Mucosa of stomach (tissue), 1 donor: ENCODE measurements around the gene TTYH2.

ENCODE experiments used
- H3K27me3 ChIP-seq: one replicate; pipeline ENCODE4 v1.7.0; 2013; ENCODE audit warnings: mild to moderate bottlenecking, low read length; ENCODE audit not compliant: control insufficient read depth, insufficient read depth
- H3K36me3 ChIP-seq: one replicate; pipeline ENCODE4 v1.7.0; 2013; ENCODE audit warnings: low read length; ENCODE audit not compliant: control insufficient read depth, insufficient read depth
- H3K4me1 ChIP-seq: one replicate; pipeline ENCODE4 v1.7.0; 2013; ENCODE audit warnings: mild to moderate bottlenecking, low read length; ENCODE audit not compliant: control insufficient read depth, insufficient read depth
- H3K4me3 ChIP-seq: one replicate; pipeline ENCODE4 v1.7.0; 2013; ENCODE audit warnings: low read length
- H3K9ac ChIP-seq: one replicate; pipeline ENCODE4 v1.7.0; 2013; ENCODE audit warnings: mild to moderate bottlenecking, low read length, moderate library complexity
- H3K9me3 ChIP-seq: one replicate; pipeline ENCODE4 v1.7.0; 2013; ENCODE audit warnings: mild to moderate bottlenecking, low read length, moderate library complexity; ENCODE audit not compliant: control insufficient read depth
- donor health status: Pancreatic carcinoma.

Gene TTYH2

DNA sequence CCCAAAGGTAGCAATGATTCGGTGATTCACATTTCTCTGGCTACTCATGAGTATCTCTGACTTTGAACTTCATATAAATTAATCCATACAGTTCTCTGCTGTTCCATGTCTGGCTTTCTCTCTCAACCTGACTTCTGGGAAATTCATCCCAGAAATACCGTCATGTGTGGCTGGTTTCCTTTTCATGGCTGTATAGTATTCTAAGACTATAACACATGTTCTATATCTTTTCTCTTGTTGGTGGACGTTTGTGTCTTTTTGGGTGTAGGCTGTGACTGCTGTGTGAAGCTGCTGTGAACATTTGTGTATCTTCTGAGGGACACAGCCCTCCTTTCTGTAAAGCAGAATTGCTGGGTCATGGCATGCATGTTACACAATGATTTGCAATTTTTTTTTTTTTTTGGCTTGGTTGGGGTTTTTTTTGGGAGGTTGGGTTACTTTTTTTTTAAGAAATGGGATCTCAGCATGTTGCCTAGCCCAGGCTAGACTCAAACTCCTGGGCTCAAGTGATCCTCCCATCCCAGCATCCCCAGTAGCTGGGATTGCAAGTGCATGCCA lies 6.3 kb downstream of the TTYH2 start:
- H3K4me3 ChIP-seq = no peak overlapping the region
- peaks cover 2% of the 10 kb centered on the region for H3K27me3 ChIP-seq
- H3K9me3 ChIP-seq = no peaks in the 10 kb centered on the region
- H3K4me1 ChIP-seq = no peaks in the 10 kb centered on the region
- no peaks in the 10 kb centered on the region for H3K36me3 ChIP-seq
- H3K9ac ChIP-seq = no peak overlapping the region

DNA sequence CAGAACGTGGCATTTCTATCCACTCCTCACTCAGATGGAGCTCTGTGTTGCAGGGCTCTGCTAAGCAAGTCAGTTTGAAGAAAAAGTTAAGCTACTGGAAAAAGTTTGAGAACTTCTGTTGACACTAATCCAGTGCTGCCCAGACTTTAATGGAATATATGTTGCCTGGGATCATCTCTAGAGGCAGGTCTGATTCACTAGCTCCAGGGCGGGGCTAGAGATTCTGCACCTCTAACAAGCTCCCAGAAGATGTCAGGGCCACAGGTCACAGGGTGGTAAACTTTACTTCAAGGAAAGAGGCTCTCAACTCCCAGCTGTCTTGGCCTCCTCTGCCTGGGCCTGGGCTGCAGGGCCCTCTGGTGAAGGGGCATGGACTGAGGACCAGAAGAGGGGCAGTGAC lies 6.8 kb downstream of the TTYH2 start:
- no peak overlapping the region for H3K4me3 ChIP-seq
- no peaks in the 10 kb centered on the region for H3K4me1 ChIP-seq
- no peaks in the 10 kb centered on the region for H3K9me3 ChIP-seq
- H3K9ac ChIP-seq = no peak overlapping the region
- no peaks in the 10 kb centered on the region for H3K27me3 ChIP-seq
- no peaks in the 10 kb centered on the region for H3K36me3 ChIP-seq

DNA sequence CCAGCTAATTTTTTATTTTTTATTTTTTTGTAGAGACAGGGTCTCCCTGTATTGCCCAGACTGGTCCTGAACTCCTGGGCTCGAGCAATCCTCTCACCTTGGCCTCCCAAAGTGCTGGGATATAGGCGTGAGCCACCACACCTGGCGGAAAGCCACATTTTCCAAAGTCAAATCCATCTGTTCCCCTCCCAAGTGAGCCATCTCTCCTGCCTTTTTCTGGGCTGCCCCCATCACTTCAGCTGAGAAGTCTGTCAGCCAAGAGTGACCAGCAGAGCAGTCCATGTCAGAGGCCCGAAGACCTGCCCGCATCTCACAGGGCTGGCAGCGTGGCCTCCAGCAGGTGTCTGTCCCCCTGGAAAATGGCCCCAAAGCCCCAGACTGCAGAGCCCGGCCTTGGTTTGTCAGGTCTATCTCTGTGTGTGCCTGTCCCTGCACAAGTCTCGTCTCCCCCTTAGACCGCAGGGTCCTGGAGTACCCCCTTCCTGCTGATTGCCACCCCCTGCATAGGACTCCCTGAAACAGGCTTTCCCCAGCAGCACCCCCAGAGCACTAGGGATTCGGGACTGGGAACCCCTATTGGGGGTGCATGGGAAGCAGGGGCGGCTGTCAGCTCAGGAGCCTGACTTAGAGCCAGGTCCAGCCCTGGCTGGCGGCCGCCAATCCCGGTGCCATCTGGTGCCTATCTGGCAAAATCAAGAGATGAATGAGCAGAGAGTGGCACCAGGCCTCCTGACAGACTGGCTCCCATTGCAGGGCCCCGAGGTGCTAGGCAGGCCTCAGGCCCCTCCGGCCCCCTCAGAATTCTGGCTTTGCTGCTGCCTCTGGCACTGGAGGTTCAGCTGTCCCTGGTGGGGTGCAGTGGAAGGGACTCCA lies 7.8 kb downstream of the TTYH2 start:
- Histone ChIP-seq H3K4me3 (no peak overlapping the region), H3K9ac (no peak overlapping the region), H3K9me3 (no peaks in the 10 kb centered on the region), H3K27me3 (no peaks in the 10 kb centered on the region), H3K36me3 (no peaks in the 10 kb centered on the region), H3K4me1 (no peaks in the 10 kb centered on the region)

DNA sequence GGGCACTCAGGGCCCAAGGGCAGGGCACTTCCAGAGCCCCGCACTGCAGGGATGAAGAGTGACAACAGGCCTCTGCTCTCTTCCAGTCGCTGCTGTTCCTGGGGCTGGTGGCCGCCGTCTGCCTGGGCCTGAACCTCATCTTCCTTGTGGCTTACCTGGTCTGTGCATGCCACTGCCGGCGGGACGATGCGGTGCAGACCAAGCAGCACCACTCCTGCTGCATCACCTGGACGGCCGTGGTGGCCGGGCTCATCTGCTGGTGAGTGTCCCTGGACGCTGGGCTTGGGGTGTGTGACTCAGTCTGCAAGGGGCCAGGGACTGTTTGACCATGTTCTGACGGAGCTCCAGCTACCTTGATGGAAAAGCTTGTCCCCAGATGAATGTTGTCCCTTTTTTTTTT lies 9.0 kb downstream of the TTYH2 start:
- H3K9me3 ChIP-seq = no peaks in the 10 kb centered on the region
- H3K27me3 ChIP-seq = no peaks in the 10 kb centered on the region
- H3K4me1 ChIP-seq = no peaks in the 10 kb centered on the region
- H3K4me3 ChIP-seq = no peak overlapping the region
- H3K9ac ChIP-seq = no peak overlapping the region
- H3K36me3 ChIP-seq = no peaks in the 10 kb centered on the region

DNA sequence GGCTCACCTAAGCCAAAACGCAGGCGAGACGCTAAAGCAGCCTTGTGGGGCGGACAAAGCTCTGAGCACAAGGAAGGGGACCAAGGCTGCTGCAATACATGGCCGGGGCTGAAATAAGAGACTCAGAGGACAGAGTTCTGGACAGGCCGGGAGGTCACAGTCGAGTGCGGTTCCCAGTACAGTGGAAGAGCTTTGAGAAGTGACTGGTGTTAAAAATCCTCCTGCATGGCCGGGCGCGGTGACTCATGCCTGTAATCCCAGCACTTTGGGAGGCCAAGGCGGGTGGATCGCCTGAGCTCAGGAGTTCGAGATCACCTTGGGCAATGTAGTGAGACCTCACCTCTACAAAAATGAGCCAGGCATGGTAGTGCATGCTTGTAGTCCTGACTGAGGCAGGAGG lies 10.5 kb downstream of the TTYH2 start:
- Histone ChIP-seq H3K4me1 (no peaks in the 10 kb centered on the region), H3K36me3 (no peaks in the 10 kb centered on the region), H3K9me3 (no peaks in the 10 kb centered on the region), H3K27me3 (no peaks in the 10 kb centered on the region), H3K9ac (no peak overlapping the region), H3K4me3 (no peak overlapping the region)

DNA sequence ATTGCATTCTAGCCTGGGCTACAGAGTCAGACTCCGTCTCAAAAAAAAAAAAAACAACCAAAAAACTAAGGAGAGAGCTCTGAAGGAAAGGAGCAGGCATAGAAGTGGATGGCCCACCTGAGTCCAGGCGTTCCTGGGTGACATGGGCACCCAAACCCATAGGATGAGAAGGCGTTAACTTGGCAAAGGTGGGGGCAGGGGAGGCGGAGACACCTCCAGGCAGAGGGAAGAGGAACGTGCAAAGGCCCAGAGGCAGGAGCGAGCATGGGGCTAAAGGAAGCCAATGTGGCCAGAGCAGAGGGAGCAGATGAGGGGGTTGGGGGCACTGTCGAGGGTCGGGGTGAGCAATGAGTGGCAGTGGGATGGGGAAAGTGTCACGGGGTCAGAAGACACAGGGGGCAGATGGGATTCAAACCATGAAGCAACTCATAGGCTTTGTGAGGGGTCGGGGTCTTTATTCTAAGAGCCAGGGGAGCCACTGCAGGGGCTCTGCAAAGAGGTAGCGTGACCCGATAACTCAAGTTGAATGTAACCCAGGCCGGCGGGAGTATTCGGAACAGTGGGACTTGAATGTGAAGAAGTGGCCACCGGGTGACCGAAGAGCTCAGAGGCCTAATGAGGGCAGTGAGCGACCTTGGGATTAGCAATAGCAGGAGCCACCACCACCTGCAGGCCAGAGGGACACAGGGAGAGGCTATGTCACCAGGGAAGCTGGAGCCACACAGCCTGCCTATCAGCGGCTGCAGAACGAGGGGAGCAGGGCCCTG lies 11.8 kb downstream of the TTYH2 start:
- Histone ChIP-seq H3K27me3 (no peaks in the 10 kb centered on the region), H3K9me3 (no peaks in the 10 kb centered on the region), H3K4me1 (no peaks in the 10 kb centered on the region), H3K4me3 (no peak overlapping the region), H3K36me3 (no peaks in the 10 kb centered on the region), H3K9ac (no peak overlapping the region)

DNA sequence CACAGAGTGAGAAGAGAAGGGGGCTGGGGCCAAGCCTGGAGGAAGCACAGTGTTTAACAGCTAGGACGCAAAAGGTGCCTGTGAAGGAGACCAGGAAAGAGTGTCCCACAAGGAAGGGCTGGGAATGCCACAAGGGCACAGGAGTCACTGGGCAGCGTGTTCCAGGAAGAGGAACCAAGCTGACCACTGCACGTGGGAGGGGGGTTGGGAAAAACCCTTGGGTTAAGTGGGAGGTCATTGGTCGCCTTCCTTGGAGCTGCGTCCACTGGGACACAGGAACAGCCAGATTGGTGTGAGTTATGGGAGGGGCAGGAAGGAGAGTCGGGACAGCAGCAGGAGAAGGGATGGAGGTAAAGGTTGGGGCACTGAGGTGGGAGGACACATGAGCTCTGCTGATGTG lies 12.9 kb downstream of the TTYH2 start:
- Histone ChIP-seq H3K9me3 (no peaks in the 10 kb centered on the region), H3K9ac (no peak overlapping the region), H3K4me3 (no peak overlapping the region), H3K4me1 (no peaks in the 10 kb centered on the region), H3K36me3 (no peaks in the 10 kb centered on the region), H3K27me3 (no peaks in the 10 kb centered on the region)

DNA sequence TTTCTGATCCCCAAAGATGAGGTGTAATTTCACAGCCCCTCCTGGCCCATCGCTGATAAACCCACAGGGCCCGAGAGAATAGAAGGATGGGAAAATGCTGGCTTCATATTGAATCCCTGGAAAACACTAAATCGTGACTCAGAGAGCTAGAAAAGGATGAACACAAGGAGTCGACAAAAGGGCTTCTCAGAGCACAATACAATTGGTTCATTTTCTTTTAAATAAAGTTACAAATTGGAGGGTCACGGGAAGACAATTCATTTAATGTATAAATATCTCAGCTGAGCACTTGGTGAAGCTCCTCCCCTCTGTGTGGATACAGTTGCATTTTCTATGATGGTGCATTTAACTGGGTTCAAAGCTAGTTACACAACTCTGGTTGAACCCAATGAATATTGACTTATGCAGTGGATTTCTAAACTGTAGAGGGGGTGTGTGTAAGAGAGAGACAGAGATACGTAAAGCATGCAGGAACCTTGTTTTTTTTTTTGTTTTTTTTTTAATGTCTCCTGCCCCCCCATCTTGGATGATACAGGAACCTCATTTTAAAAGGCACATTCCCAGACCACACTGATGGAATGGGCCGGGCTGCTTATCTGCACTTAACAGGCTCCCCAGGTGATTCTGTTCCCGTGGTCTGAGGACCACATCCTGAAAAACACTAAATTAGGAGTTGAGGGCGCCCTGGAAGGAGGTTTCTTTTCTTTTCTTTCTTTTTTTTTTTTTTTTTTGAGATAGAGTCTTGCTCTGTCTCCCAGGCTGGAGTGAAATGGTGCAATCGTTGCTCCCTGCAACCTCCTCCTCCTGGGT lies 14.1 kb downstream of the TTYH2 start:
- H3K4me1 ChIP-seq = no peaks in the 10 kb centered on the region
- H3K36me3 ChIP-seq = no peaks in the 10 kb centered on the region
- H3K9me3 ChIP-seq = no peaks in the 10 kb centered on the region
- H3K4me3 ChIP-seq = no peak overlapping the region
- H3K9ac ChIP-seq = no peak overlapping the region
- H3K27me3 ChIP-seq = no peaks in the 10 kb centered on the region

DNA sequence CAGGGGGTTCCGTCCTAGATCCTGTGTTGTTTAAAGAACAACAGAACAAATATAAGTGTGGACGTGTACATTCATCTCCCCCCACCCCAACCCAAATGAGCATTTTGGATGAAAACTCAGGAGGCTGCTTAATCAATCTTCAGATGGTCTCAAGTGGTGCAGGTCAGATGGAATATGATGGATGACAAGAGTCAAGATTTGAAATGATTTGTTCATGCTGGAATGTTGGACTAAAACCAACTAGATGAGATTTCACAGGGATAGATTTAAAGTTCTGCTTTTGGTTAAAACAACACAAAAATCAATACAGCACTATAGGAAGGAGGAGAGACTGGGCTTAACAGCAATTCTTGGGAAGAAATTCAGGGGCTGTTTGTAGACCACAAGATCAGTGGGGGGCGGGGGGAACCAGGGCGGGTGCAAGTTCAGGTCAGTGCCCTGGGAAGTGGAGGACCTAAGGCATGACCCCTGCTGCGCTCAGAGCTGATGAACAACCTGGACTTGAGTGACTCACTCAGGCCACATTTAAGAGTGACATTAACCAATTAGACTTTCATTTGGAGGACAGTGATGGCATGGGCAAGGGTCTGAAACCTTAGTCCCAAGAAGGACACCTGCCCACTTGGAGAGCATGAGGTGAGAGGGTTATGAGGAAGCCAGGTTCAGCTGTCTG lies 15.1 kb downstream of the TTYH2 start:
- H3K4me1 ChIP-seq = no peaks in the 10 kb centered on the region
- H3K9ac ChIP-seq = no peak overlapping the region
- H3K27me3 ChIP-seq = no peaks in the 10 kb centered on the region
- H3K9me3 ChIP-seq = no peaks in the 10 kb centered on the region
- H3K36me3 ChIP-seq = no peaks in the 10 kb centered on the region
- H3K4me3 ChIP-seq = no peak overlapping the region

DNA sequence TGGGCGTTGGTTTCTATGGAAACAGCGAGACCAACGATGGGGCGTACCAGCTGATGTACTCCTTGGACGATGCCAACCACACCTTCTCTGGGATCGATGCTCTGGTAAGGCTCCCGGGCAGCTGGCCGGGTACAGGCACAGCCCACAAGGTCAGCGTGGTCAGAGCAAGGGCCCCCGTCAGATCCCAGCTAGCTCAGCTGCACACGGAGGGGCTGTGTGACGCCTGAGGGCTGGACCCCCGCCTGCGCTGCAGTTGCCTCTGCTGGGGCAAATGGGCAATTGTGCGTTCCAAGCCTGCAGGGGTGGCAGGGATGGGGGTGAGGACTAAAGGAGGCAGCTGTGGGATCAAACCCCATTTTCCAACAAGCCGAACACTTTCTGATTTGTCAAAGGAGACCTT lies 17.5 kb downstream of the TTYH2 start:
- Histone ChIP-seq H3K4me3 (no peak overlapping the region), H3K9ac (no peak overlapping the region), H3K27me3 (no peaks in the 10 kb centered on the region), H3K36me3 (no peaks in the 10 kb centered on the region), H3K4me1 (no peaks in the 10 kb centered on the region), H3K9me3 (no peaks in the 10 kb centered on the region)
